HUES64 (cell line): Measurements from ENCODE around the gene CENPX.
A peak's percentile ranks its signal among the peaks of the same experiment; 100 is the strongest.

ENCODE experiments used
- H3K27ac ChIP-seq: 2 replicates; pipeline ENCODE4 v1.7.0; 2013; ENCODE audit warnings: low read depth, low read length, inconsistent platforms
- H3K27me3 ChIP-seq: 2 replicates; pipeline ENCODE4 v1.6.1; 2013; ENCODE audit warnings: mild to moderate bottlenecking, low read length; ENCODE audit not compliant: insufficient read depth
- H3K36me3 ChIP-seq: 2 replicates; pipeline ENCODE4 v1.6.1; 2013; ENCODE audit warnings: mild to moderate bottlenecking, low read length; ENCODE audit not compliant: insufficient read depth
- H3K4me1 ChIP-seq: 2 replicates; pipeline ENCODE4 v1.6.1; 2013; ENCODE audit warnings: mild to moderate bottlenecking, low read length, moderate library complexity; ENCODE audit not compliant: insufficient read depth
- H3K4me3 ChIP-seq: 2 replicates; pipeline ENCODE4 v1.5.1; 2013; ENCODE audit warnings: mild to moderate bottlenecking, low read length, moderate library complexity
- H3K9ac ChIP-seq: 2 replicates; pipeline ENCODE4 v1.6.1; 2013; ENCODE audit warnings: mild to moderate bottlenecking, low read depth, low read length
- H3K9me3 ChIP-seq: 2 replicates; pipeline ENCODE4 v1.6.1; 2013; ENCODE audit warnings: low read depth, low read length; ENCODE audit not compliant: insufficient read depth
- WGBS: fragments of 150-250, 120-280 bp; methylation state at CpG from one replicate; pipeline ENCODE4 v1.1.7; 2013; ENCODE audit warnings: missing lambda C conversion rate; 5-methylcytosine and 5-hydroxymethylcytosine counted together

The CENPX gene

DNA sequence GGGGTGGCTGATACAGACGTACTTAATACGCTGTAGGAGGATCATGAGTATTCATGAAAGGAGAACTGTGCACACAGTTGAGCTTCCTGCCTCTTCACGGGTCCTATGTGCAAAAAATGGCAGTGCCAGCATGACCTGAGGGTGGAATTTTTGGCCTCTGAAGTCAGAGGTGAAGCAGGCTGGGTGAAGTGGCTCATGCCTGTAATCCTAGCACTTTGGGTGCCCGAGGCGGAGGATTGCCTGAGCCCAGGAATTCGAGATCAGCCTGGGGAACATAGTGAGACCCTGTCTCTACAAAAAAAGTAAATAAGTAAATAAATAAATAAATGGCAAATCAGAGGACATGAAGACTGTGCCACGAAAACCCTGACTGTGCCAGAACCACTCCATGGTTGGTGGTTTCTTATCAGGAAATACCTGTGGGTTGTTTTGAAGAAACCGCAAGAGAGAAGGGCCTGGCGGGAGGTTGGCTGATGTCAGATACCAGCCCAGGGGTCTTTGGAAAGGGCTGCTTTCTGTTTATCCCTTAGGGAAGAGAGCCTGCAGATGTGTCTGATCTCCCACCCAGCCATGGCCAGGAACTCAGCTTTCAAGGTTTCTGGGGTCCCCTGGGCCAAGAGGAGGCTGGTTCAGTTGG lies 41.9 kb downstream of the CENPX start:
- peaks cover 34% of the 10 kb centered on the region for H3K36me3 ChIP-seq
- 94% methylated on average over 9 of the region's 9 CpGs for WGBS
- no peaks in the 10 kb centered on the region for H3K4me1 ChIP-seq
- H3K9me3 ChIP-seq = no peaks in the 10 kb centered on the region
- H3K27ac ChIP-seq = no peak overlapping the region
- H3K4me3 ChIP-seq = no peak overlapping the region
- H3K27me3 ChIP-seq = peaks cover 14% of the 10 kb centered on the region
- H3K9ac ChIP-seq = no peak overlapping the region

DNA sequence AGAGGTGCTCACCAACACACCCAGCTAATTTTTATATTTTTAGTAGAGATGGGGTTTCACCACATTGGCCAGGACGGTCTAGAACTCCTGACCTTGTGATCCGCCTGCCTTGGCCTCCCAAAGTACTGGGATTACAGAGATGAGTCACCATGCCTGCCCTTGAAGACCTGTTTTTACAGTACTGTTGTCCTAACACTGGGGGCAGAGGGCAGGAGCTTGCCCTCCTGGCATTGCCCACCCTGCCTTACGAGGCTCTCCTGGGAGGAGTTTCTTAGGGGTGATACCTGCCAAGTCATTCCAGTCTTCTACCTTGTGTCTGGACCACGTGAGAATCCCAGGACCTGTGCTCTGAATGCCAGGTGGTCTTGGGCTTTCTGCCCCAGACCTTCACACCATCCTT lies 42.6 kb downstream of the CENPX start:
- no peaks in the 10 kb centered on the region for H3K9me3 ChIP-seq
- H3K4me3 ChIP-seq = no peak overlapping the region
- H3K27ac ChIP-seq = no peak overlapping the region
- no peak overlapping the region for H3K9ac ChIP-seq
- WGBS = 90% methylated on average over 4 of the region's 4 CpGs
- peaks cover 27% of the 10 kb centered on the region for H3K36me3 ChIP-seq
- no peaks in the 10 kb centered on the region for H3K4me1 ChIP-seq
- peaks cover 20% of the 10 kb centered on the region for H3K27me3 ChIP-seq

DNA sequence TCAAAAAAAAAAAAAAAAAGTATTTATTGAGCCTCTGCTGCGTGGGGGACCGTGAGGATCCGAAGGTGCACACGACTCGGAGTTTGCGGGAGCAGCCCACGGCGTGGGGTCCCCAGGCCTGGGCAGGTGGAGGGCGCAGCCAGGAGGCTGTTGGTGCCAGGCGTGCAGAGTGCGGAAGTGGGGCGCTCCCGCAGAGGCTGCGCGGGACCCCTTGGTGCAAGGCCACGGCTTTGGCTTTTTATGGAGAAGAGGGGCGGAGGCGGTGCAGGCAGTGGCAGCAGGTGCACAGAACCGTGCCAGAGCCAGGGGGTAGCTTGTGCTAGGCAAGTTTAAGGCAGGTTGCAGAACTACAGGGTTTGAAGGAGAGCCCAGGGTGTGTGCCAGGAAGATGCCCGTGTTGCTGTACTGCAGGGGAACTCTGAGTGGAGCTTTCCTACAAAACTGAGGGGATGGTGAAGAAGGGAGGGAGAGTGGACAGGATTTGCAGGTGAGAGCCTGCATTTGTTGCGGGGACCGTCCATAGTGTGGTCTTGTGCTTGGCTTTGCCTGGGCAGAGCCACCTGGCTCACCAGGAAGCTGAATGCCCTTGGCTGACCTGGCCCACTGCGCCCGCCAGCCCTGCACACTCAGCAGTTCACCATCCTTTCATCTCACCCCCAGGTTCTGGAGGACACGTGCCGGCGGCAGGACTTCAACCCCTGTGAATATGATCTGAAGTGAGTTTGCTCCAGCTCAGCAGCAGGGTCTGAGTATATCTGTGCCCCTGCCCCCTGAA lies 44.0 kb downstream of the CENPX start:
- Histone ChIP-seq H3K27ac (no peak overlapping the region), H3K27me3 (peaks cover 27% of the 10 kb centered on the region), H3K36me3 (peaks cover 13% of the 10 kb centered on the region), H3K9me3 (no peaks in the 10 kb centered on the region), H3K4me1 (no peaks in the 10 kb centered on the region), H3K4me3 (peak overlapping the region; percentile 73), H3K9ac (0 out of 2 replicates have a peak overlapping the region, but pooled peaks have one; percentile 20)
- WGBS = 92% methylated on average over 27 of the region's 27 CpGs

DNA sequence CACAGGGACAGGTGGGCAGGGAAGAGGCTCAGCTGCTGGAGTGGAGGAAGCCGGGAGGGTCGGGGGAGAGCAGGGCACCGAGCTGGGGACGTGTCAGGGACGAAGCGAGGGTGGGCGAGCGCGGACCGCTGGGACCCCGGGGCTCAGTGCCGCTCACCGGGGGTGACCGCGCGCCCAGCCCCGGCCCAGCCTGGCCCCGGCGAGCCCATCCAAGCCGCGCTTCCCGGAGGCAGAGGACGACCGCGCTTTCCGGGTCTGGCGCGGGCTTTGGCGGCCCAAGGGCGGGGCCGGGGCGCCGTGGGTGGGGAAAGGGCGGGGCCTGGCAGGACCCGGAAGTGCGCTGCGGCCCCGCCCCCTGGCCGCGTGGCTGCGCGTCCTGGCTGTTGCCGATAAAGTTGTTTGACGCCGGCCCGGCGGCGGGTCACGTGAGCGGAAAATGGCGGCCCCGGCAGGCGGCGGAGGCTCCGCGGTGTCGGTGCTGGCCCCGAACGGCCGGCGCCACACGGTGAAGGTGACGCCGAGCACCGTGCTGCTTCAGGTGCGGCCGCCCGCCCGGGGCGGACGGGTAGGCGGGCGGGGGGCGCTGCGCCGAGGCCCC lies 45.4 kb downstream of the CENPX start, which contains the start of gene ASPSCR1:
TSS of gene ASPSCR1 (plus strand) at position 419 of the 598 bp plus-strand sequence. CDS start at position 437, 18 bp downstream.
- Histone ChIP-seq H3K9ac (peak within 1 kb of the TSS; percentile 96), H3K4me3 (peak within 1 kb of the TSS; percentile 73), H3K27ac (peak within 1 kb of the TSS; percentile 97), H3K27me3 (peaks cover 27% of the 10 kb centered on the region), H3K9me3 (peaks cover 3% of the 10 kb centered on the region; the same call in 1 of the 2 replicates), H3K4me1 (no peaks in the 10 kb centered on the region), H3K36me3 (peaks cover 12% of the 10 kb centered on the region)
- WGBS = under 1% methylated on average over 76 of the region's 76 CpGs

DNA sequence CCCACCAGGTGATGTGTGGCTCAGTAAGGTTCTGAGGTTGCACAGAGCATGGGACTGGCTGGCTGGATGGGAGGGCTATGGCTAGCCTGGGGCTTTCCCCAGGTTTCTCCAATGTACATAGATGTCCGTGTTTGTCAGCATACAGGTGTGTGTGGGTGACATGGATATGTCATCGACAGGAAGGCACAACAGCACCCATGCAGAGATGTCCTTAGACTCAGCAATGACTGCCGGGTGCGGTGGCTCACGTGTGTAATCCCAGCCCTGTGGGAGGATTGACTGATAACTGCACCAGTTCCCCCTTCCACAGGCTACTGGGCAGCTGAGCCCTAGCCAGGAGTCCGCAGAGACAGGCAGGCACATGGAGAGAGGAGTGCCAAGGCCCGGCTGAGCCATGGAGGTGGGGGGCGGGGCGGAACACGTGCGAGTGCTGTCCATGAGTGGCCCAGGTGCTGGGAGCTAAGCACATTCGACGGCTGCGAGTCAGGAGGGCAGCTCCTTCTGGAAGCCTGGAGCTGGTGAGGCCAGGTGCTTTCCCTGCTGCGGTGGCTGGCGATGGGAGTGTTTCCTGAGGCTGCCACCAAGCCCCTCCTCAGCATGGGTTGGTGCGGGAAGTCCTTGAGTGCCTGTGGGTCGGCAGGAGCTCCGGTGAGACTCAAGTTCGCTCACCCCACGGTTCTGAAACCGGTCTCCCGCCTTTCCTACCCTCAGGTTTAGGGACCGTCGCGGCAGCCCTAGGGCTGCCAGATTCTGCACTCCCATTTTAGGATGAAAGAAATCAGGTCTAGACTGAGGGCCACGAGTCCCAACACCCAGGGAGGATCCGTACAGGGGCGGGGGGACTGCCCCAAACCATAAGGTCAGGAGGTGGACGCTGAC lies 46.1 kb downstream of the CENPX start:
- Histone ChIP-seq H3K9ac (peak overlapping the region; percentile 88), H3K4me1 (no peaks in the 10 kb centered on the region), H3K4me3 (peak overlapping the region; percentile 73), H3K27ac (peak overlapping the region; percentile 60; the same call in 1 of the 2 replicates), H3K9me3 (peaks cover 3% of the 10 kb centered on the region; the same call in 1 of the 2 replicates), H3K27me3 (peaks cover 29% of the 10 kb centered on the region), H3K36me3 (peaks cover 12% of the 10 kb centered on the region)
- WGBS = 30% methylated on average over 30 of the region's 30 CpGs

DNA sequence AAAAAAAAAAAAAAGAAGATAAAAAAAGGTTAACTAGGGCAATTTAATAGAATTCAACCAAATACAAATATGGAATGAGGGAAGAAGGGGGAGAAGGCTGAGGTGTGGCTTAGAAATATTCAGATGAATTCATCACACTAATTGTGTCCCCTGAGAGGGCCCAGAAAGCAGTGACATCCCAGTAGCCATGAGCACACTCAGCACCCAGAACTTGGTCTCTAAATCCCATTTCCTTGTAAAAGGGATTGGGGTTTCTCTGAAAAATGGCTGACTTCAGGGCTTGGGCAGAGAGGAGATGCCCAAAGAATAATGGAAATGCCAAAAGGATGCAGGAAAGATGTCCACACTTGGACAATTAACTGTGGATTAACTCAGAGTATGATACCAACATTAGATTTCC lies 49.2 kb downstream of the CENPX start:
- no peak overlapping the region for H3K4me3 ChIP-seq

DNA sequence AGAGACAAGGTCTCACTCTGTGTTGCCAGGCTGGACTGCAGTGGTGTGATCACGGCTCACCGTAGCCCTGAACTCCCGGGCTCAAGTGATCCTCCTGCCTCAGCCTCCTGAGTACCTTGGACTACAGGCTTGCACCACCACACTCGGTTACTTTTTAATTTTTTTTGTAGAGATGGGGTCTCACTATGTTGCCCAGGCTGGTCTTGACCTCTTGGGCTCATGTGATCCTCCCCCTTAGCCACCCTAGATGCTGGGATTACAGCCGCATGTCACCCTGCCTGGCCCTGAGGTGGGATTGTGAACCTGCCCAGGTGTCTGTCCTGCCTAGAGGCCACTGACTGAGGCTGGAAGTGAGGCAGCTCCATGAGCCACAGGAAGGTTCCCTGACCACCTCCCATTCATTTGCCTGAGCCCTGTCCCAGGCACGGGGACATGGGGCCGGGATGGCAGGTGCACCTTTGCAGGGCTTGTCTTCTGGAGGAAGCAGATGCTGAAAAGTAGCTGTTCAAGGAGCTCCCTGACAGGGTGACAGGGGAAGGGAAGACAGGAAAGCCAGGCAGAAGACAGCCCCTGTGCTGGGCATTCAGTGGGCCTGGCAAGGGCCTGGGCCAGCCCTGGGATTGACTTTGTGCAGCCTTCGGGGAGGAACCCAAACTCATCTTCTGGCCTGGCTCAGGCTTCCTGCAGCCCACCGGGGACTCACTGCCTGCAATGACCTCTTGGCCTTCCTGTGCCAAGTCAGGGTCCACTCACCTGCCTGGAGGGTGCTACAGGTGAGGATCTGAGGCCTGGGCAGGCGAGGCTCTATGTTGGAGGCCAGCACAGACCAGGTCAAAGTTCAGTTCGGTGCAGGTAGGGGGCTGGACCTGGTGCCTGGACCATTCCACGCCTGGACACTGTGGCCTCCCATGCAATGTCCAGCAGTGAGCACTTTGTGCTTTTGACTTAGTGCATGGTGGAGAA lies 53.5 kb downstream of the CENPX start:
- Histone ChIP-seq H3K27me3 (peaks cover 44% of the 10 kb centered on the region), H3K9me3 (peaks cover 3% of the 10 kb centered on the region; the same call in 1 of the 2 replicates), H3K4me3 (no peak overlapping the region), H3K4me1 (peaks cover 8% of the 10 kb centered on the region), H3K27ac (no peak overlapping the region), H3K9ac (no peak overlapping the region), H3K36me3 (no peaks in the 10 kb centered on the region)
- WGBS = 94% methylated on average over 12 of the region's 12 CpGs

More for the DNA sequence above, 49.2 kb downstream of the CENPX start:
- H3K4me1 ChIP-seq = no peaks in the 10 kb centered on the region; the same call in 1 of the 2 replicates
- no peak overlapping the region for H3K9ac ChIP-seq
- no peak overlapping the region for H3K27ac ChIP-seq
- H3K36me3 ChIP-seq = no peaks in the 10 kb centered on the region
- H3K27me3 ChIP-seq = peaks cover 30% of the 10 kb centered on the region
- peaks cover 3% of the 10 kb centered on the region; the same call in 1 of the 2 replicates for H3K9me3 ChIP-seq
